ENCODE data around the gene ADM2.

ADM2 gene

DNA sequence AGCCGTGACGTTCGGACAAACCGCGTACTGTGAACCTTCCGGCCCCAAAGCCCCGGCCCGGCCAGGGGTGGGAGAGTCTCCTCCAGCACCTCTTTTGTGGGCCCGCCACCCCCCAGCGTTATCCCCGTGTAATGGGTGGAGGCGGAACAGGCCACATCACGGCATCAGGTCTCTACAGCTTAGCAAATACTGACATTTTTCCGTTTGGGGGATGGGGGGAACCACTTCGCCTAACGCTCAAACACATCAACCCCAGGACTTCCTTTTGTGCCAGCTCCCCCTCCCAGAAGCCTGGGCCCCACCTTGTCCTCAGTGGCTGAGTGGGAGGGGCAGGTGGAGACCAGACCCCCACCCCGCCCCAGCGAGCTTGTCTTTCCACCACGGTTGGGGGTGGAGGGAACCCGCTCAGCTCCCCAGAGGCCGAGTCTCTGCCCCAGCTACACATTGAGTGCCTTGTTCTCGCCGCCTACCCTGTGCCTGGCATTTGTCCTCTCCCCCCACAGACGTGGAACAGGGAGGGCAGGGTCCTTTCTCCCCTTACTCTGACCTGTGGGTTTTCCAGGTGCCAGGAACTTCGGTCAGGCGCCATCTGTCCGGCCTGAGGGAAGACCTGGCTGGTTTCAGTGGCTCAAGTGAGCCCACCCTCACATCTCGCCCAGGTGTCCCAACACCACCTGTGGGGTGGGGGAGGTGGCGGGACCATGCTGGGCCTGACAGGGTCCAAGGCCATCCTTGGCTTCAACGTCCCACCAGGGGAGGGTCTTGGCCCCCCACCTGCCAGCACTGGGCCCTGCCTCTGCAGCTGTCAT lies 36.1 kb upstream of the ADM2 start:
- no peak for DNase-seq

DNA sequence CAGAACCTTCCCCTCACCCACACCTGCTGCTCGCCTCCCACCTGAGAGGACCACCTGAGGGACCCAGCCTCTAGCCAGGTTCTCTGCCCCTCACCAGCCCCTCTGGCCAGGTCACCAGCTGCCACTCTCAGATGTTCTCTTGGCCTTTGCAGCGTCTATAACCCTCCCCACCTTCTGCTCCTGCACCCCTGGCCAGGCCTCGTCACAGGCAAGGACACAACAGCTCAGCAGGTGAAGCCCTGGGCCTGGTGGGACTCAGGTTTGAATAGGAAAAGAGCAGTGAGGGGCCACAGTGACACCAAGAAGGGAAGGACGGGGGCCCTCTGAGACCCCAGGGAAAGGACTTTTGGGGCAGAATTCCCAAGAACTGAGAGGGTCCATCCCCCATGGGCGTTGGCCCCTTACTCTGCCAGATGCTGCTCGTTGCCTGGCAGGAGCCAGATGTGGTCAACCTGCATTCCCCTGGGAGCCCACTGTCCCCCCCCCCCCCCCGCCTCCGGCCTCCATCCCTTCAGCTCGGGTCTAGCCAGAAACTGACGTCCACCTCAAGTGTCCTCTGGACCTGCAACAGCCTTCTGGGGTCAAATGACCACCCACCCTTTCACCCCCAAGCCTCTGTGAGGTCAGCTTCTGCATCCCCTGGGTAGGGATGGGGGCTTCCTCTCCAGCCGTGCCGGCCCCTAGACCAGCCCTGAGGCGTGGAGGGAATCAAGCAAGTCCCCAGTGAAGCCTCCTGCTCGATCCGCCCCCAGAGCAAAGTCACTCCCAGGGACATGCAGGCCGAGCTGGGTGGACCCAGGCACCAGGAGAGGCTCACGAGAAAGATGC lies 35.2 kb upstream of the ADM2 start:
- DNase-seq: no peak

DNA sequence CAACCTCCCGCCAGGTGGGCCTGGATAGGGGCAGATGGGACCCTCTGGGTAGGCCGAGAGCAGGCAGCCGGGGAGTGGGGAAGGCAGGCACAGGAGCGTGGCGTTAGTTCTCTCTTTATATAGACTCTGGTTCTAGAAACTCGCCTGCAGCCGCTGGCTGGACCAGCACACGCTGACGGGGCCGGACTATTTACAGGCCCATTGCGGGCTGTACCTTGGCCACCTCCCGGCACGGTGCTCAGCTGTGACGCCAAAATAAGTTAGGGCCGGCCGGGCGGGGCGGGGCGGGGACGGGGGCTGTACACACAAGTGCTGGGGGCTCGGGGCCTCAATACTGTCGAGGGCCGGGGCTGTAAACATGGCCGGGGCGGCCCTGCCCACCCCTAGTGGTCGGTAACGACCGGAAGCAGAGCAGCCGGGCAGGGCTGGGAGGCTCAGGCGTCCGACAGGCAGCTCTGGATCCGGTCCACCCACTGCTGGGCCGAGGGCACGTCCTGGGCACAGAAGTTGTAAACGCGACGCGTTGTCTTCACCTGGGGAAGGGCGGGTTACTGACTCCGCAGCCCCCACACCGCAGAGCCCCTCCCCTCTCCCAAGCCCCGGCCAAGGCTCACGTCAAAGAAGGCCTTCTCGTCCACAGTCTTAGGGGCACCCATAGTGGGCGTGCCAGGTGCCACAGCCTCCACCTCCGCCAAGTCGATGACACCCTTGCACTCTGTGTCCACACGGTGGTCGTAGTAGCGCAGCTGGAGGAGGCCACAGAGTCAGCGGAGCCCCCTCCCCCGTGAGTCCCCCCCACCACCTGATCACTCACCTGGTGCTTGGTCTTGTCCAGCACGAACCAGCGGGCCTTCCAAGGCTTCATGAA lies 34.4 kb upstream of the ADM2 start:
- DNase-seq: no peak

DNA sequence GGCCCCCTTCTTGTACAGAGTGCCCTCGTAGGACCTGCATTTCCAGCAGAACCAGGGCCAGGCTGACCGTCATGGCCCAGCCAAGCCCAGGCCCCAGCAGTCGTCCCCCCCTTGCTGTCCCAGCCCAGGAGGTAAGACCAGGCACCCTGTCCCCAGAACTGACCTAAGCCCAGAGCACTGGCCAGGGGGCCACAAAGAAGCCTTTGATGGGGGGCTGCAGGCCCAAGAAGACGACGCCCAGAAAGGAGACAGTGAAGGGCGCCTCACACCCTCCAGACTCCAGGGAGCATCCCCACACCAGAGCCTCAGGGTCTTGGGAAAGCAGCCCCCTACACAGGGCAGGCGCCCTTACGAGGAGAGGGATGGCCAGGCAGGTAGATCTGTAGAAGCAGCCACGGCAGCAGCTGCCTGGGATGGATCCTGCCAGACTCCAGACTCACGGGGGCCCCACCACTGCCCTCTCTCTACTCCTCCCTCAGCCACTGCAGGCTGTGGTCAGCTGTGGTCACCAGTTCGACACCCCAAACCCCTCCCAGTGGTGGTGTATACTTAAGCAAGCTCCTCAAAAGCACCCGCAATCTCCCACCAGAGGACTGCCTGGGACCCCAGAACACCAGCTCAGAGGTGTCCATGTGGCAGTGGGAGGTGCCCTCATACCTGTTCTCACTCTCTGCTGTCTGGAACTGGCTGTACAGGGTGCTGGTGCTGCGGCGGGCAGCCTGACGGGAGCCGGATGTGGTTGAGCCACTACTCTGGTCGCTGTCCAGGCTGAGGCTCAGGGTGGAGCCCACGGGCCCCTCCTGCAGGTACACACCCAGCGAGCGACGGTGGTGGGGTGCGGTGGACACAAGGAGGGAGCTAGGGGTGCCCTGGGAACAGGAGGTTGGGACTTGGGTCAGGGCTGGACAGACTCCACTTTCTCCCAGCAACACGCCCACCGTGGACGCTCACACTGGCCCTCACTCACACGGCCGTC lies 33.5 kb upstream of the ADM2 start:
- DNase-seq: no peak

DNA sequence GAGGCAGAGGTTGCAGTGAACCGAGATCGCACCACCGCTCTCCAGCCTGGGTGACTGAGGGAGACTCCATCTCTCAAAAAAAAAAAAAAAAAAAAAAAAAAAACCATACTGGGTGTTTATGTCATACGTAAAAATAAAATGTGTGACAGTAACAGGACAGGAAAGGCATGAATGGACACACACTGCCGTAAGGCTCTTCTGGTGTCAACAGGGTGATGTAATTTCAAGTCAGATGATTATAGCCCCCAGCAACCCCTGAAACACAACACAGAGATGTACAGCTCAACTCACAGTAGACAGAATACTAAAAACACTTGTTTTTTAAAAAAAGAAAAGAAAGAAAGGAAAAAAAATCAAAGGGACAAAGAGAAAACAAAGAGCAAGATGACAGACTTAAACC lies 28.7 kb upstream of the ADM2 start:
- no peak for DNase-seq

DNA sequence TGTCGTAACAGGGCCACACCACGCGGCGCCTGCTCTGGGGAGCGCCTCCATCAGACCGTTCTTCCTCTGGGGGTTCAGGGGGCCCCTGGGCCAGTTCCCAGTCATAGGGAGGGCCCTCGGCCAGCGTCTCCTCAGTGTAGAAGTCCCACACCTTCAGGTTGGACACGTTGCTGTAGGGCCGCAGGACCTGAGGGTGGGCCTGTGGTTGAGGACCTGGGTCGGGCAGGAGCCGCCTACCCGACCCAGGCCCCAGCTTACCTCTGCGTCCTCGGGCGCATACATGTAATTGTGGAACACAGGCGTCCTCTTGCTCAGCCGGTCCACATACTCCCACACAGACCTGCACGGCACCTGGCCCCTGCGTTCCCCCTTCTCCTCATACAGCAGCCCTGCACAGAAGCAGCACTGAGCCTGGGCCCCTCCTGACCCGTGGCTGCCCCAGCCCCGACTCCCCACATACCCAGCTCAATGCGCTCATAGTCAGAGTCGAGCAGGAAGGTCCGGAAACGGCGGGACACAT lies 26.7 kb upstream of the ADM2 start:
- no peak for DNase-seq

DNA sequence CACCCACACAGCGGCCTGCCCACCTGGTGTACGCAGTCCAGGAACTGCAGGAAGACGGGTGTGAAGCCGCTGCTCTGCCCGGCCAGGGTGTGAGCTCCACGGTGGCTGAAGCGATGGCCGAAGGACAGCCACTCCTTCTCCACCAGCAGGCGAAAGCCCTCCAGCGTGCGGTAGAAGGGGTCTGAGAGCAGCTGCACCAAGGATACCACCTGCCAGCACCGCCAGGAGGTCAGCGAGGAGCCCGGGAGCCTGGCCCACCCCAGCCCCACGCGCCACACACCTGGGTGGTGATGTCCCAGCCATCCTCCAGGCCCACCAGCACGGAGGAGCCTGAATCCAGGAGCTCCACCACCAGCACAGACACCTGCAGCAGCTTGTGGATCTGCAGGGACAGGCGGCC lies 26.1 kb upstream of the ADM2 start:
- DNase-seq: no peak

DNA sequence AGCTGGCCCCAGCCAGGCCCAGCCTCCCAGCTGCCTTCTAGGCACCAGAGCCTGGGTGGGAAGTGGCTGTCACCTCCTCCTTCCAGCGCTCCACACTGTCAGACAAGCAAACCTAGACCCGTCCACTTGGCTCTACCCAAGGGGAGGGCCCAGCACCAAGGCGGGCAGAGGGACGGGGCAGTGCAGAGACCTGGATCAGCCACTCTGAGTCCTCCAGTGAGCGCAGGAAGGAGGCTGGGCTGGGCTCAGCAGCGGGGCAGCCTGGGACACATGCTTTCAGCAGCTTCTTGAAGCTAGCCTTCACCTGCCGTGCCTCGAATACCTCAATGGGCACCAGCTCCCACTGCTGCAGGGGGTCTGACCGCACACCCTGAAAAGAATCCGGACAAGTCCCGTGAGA lies 25.3 kb upstream of the ADM2 start:
- DNase-seq: no peak

DNA sequence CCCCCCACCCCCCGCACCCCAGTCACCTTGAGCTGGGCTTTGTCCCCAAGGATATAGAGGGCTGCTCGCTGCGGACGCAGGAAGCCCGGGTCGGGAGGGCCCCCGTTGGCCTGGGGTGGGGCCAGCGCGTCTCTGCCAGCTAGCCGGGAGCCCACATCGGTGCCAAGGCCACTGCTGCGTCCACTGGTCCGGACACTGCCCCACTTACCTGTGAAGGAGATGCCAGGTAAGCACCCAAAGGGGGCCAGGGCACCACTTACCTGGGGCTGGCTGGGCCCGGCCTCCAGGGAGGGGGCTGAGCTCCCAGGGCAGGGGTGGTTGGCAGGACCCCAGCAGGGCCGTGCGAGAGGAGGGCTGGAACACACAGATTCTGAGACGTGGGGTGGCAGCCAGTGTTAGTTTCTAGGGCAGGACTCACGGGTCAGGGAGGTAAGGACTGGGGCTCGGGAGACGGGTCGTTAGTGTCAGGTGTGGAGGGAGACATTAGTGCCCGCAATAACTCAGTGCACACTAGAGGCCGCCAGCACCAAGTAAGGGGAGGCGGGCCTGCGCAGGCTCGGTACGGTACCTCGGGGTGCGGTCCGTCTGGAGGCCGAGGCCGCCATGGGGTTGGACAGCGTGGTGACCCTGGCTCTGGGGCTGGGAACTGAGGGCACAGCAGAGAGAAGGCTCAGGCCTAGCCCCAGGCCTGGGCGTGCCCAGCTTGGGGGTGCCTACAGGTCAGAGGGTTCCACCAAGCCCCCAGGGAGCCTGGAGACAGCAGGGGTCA lies 24.7 kb upstream of the ADM2 start:
- DNase-seq: no peak

DNA sequence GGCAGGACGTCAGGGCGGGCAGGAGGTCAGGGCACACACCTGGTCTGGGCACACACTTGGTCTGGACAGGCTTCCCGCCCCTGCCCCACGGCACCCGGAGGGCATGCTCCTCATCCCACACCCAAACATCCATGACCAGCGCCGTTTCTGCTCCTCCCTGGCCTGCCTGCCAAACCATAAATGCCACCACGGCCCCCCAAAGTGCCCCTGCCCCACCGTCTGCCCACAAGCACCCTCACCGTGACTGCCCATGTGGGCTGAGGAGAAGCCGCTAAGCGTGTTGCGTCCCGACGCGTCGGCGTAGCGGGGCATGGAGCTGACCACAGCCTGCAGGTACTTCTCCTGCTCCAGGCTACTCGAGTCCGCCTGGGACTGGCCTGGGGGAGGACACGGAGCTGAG lies 22.3 kb upstream of the ADM2 start:
- no peak for DNase-seq

DNA sequence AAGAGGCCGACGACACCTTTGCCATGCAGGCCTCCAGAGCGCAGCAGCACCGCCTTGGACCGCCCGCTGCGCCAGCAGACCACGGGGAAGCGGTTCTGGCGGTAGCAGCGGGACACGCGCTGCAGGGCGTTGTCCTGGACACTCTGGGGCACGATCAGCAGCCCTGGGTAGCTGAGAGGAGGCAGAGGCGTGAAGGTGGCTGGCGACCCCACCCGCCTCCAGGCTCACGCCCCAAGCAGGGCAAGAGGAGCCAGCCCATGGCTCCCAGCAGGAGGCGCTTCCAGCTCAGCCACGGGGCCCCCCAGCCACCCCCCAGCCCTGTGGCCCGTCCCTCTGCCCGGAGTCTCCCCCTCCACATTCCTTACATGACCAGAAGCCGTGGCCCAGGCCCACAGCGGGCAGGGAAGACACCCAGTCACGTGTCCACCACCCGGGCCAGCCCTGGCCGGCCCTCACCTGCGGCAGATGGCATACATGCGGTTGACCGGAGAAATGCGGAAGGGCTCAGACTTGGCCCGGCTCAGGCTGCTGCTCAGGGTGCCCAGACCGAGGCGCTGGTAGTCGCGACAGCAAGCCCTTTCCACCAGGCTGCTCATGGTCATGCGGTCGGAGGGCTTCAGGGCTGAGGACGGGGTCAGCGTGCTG lies 21.7 kb upstream of the ADM2 start:
- no peak for DNase-seq

DNA sequence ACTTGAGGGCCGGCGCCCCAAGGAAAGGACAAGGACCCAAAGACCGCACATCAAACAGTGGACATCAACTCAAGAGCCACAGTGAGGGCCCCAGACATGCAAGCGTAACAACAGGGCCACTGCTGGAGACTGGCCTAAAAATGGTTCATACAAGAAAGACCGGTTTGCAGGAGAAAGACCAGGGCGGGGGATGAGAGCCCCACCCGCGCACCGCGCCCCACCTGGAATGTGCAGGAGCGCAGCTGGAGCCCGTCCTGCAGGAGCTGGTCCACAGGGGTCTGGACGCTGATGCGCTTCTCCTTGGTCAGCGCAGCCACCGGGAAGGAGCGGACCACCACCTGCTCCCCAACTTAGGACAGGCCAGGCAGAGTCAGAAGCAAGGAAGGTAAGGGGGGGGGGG lies 20.4 kb upstream of the ADM2 start:
- DNase-seq: no peak

DNA sequence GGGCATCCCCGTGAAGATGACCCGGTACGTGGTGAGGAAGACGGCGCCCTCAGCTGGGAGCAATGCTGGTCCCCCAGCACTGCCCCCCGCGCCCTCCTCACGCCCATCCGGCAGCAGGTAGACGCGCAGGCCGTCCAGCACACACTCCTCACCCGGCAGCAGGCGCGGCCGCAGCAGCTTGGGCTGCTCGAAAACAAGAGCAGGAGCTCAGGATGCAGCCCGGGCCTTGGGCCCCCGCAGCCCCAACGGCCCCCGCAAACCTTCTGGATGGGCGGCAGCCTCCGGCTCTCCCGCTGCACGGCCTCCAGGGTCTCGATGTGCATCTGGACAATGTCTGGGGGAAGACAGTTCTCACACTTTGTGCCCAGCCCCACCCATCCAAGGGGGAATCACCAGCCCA lies 19.8 kb upstream of the ADM2 start:
- DNase-seq: no peak

DNA sequence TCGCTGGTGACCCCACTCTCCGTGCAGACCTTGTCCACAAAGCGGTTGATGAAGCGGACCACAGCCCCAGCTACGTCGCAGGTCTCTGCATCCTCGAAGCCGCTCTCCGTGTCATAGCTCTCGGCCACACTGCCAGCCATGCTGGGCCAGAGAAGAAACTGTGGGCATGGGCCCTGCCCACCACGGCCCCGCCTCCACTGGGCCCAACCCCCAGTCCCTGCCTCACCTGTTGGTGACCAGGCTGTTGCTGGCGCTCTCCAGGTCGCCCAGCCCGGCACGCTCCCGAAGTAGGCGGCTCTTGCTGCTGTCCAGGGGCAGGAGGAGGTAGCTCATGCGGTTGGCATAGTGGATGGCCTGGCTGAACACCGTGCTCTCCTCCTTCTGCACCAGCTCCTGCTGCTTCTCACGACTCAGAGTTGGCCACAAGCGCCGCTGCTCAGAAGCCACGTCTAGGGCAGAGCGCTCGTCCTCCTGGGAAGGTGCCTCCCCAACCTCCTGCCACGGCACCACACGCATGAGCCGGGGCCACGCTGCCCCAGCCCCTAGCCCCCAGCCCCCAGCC lies 19.3 kb upstream of the ADM2 start:
- no peak for DNase-seq

DNA sequence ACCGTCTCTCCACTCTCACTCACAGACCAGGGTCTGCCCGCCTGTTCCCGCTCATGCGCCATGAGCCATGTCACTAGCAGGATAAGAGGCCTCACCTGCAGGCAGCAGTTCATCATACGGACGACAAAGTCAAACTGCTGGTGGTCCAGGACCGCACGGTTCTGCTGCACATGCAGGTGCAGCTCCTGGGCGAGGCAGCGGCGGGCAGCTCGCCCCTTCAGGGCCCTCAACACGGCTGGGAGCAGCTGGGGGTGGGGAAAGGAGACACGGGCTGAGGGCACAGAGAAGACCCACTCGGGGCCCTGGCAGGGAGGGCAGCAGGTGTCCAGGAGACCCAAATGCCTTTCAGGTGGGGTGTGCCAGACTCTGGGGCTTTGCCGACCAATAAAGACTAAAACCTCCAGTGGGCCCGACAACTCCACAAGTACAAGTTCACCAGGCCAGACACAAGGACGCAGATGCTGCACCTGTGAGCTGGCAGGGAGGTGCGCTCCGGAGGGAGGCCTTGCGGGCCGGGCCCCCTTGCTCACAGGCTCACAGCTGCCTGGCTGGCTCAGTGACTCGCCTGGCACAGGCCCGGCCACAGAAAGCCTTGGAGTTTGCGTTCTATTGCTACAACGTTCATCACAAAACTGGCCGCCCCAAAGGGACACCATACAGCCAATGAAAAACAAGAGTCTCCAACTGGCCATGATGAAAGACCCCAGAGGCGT lies 18.0 kb upstream of the ADM2 start:
- no peak for DNase-seq

DNA sequence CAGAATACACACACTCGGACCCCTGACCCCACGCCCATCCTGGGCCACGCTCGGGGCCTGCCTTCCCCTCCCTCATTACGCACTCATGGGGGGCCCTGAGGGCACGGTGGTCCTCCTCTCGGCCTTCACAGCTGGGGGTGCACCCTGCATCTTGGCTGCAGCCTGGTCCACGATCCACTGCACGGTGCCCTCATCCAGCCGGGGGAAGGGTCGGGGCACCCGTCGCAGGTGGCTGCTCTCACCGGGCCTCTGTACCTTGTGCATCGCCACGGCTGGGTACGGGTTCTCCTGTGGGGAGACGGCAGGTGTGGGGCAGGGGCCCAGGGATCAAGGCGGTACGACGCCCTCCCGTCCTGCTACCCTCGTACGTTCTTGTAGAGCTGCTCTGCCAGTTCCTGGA lies 16.9 kb upstream of the ADM2 start:
- DNase-seq: no peak

DNA sequence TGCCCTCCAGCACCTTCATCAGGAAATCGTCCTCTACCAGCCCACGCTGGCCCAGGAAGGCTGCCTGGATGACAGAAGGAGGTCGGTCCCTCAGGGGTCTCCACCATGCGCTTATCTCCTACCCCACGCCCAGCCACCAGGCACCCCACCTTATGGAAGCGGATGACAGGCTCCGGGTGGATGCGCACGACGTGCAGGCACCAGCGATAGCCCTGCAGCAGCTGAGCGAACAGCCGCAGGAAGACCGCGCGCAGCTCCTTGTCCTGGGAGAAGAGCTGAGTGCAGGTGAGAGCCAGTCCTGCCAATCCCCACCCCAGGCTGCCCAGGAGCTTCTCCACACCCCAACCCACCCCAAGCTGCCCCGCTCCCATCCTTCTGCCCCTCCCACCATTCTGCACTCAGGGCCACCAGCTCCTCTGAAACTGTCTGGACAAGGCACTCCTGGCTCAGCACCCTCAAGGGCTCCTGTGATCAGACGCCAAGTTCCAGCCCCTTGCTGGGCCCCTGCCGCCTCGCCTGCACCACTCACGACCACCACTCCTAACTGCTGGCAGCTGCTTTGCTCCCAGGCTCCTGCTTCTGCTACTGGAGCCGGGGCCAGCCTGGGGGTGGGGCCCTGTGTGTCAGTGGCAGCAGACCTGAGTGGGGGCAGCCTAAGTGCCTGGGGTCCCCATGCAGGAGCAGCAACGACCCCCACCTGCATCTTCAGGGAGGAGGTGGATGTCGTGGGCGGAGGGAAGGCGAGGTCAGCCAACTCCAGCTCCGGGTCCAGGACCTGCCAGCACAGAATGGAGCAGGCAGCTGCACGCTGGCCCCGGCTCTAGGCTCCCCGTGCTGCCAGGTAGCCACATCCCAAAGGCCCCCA lies 16.0 kb upstream of the ADM2 start:
- DNase-seq: no peak

DNA sequence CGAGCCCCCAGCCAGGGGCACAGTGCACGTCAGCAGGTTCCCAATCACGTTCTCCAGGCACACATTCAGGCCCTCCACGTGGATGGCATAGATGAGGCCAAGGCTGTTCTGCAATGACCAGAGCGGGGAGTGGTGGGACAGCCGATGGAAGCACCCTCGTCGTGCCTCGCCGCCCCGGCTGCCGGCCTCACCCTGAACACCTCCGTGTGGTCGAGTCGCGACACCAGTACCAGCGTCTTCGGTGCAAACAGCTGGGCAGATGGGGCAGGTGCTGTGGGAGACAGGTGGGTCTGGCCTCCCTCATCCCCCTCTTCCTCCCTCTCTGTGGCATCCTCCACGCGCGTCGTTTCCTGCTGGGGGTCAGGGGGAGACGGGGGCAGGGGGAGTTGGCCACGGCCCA lies 14.0 kb upstream of the ADM2 start:
- DNase-seq: no peak

All from NCI-H524 (cell line).